GM12878 (cell line): ENCODE data around the gene SEPHS1. TPM values are rescaled to one million over a fixed set of nuclear protein-coding genes. Genes with fewer than 3 reads are reported as not detected.

Source experiments
- CHD4 ChIP-seq: fragments of 200-600 bp; sonication (generic); IDR thresholded peaks from 2 replicates; pipeline ENCODE4 v1.6.1; 2016; ENCODE audit warnings: mild to moderate bottlenecking
- FOXM1 ChIP-seq: IDR thresholded peaks from 2 replicates; pipeline ENCODE4 v1.6.1; 2012; ENCODE audit warnings: low read depth, mild to moderate bottlenecking, inconsistent platforms, low read length, moderate library complexity
- HDGF ChIP-seq: fragments of 450-650 bp; IDR thresholded peaks from 2 replicates; pipeline ENCODE4 v1.6.1; 2016; ENCODE audit warnings: antibody characterized with exemption
- IKZF1 ChIP-seq: fragments of 450-650 bp; conservative IDR thresholded peaks from 2 replicates; pipeline ENCODE4 v1.6.1; 2017; ENCODE audit warnings: antibody characterized with exemption, mild to moderate bottlenecking
- MLLT1 ChIP-seq: fragments of 450-650 bp; IDR thresholded peaks from 2 replicates; pipeline ENCODE4 v1.6.1; 2016; ENCODE audit warnings: mild to moderate bottlenecking
- NFYA ChIP-seq: IDR thresholded peaks from 2 replicates; pipeline ENCODE4 v1.6.1; 2011; ENCODE audit warnings: low read depth, mild to moderate bottlenecking, low read length, improper control_type of control experiment, borderline replicate concordance
- NFYB ChIP-seq: IDR thresholded peaks from 2 replicates; pipeline ENCODE4 v1.6.1; 2011; ENCODE audit warnings: low read depth, mild to moderate bottlenecking, low read length, improper control_type of control experiment, moderate library complexity; ENCODE audit not compliant: insufficient read depth
- RB1 ChIP-seq: fragments of 450-650 bp; formaldehyde crosslinking; IDR thresholded peaks from 2 replicates; pipeline ENCODE4 v1.6.1; 2017; ENCODE audit warnings: mild to moderate bottlenecking, borderline replicate concordance
- RUNX3 ChIP-seq: IDR thresholded peaks from 2 replicates; pipeline ENCODE4 v1.6.1; 2012; ENCODE audit warnings: low read length, inconsistent platforms
- SMARCA5 ChIP-seq: fragments of 450-650 bp; IDR thresholded peaks from 2 replicates; pipeline ENCODE4 v1.6.1; 2017; ENCODE audit warnings: mild to moderate bottlenecking
- STAT1 ChIP-seq: fragments of 450-650 bp; conservative IDR thresholded peaks from 2 replicates; pipeline ENCODE4 v1.6.1; 2014; ENCODE audit warnings: antibody characterized with exemption, mild to moderate bottlenecking
- ZBTB11 ChIP-seq: fragments of 450-650 bp; formaldehyde crosslinking; IDR thresholded peaks from 2 replicates; pipeline ENCODE4 v1.5.0; 2022; ENCODE audit warnings: mild to moderate bottlenecking, missing genetic modification characterization
- ZNF24 ChIP-seq: fragments of 450-650 bp; IDR thresholded peaks from 2 replicates; pipeline ENCODE4 v1.6.1; 2017; ENCODE audit warnings: antibody characterized with exemption, mild to moderate bottlenecking
- polyA plus RNA-seq, 11 experiments: library from polyadenylated mRNA; depleted of rRNA in 4 of 11; unstranded in 6 of 11; stranded (reverse) in 5 of 11; fragments of >200 nt; fragmentation: Nextera tagmentation in 4 of 11; fragmentation: Illumina TruSeq in 1 of 11; extraction: Ambion mirVana in 4 of 11; extraction: Trizol in 1 of 11; gene quantifications; 1 replicate in 1 of 11; 2 replicates in 10 of 11; pipeline versions ENCODE4 v1.2.1 to v1.2.3, GENCODE V29; 2011 to 2016; ENCODE audit warnings: inconsistent platforms in 2 of 11, missing spikeins in 2 of 11, low read depth in 1 of 11
- total RNA-seq, 4 experiments: library from RNA; depleted of rRNA in 3 of 4; stranded (reverse); fragments of >200 nt in 3 of 4; fragmentation: Illumina TruSeq in 1 of 4; extraction: Trizol in 1 of 4; gene quantifications; 2 replicates each; pipeline versions ENCODE4 v1.2.1 to v1.2.3, GENCODE V29; 2013 to 2021

SEPHS1 gene
- total and polyA plus RNA-seq, 10 of the 15 experiments (the other 5 are each of a cell fraction or from before 2014, with no cell fraction given), result 14.7 to 85.4 (median 48.5) TPM

GRCh38 chr10:13334556-13334955 lies 13.5 kb downstream of the SEPHS1 start (continued):
- no peak for TF ChIP-seq ZBTB11
- no peak for TF ChIP-seq STAT1
- no peak for TF ChIP-seq NFYA
- TF ChIP-seq FOXM1, result no peak
- no peak for TF ChIP-seq RB1
- no peak for TF ChIP-seq HDGF
- no peak for TF ChIP-seq RUNX3
- no peak for TF ChIP-seq CHD4
- no peak for TF ChIP-seq SMARCA5
- no peak for TF ChIP-seq IKZF1
- no peak for TF ChIP-seq NFYB
- no peak for TF ChIP-seq MLLT1
- TF ChIP-seq ZNF24, result no peak
- TF ChIP-seq, all 136 proteins: peak for 0
